NB4 (cell line): ENCODE data around the gene MTFP1.

ENCODE experiments used
- DNase-seq: peaks from one replicate; pipeline ENCODE4 v3.0.0; 2010; ENCODE audit warnings: low read depth
- H3K4me3 ChIP-seq: one replicate; pipeline ENCODE4 v1.5.1; 2011; ENCODE audit warnings: mild to moderate bottlenecking, low read depth, low read length, moderate library complexity
- CTCF ChIP-seq: IDR thresholded peaks from one replicate; pipeline ENCODE4 v1.5.1; 2012; ENCODE audit warnings: low read depth, low read length
- MAX ChIP-seq: IDR thresholded peaks from 2 replicates; pipeline ENCODE4 v1.6.1; 2011; ENCODE audit warnings: low read depth, low read length
- MYC ChIP-seq: IDR thresholded peaks from 2 replicates; pipeline ENCODE4 v1.6.1; 2011; ENCODE audit warnings: low read depth, low read length
- POLR2A ChIP-seq: IDR thresholded peaks from 2 replicates; pipeline ENCODE4 v1.6.1; 2011; ENCODE audit warnings: mild to moderate bottlenecking; ENCODE audit not compliant: insufficient read length; ENCODE audit errors: extremely low read depth

MTFP1 gene

GRCh38 chr22:30386608-30386959 is 39.0 kb upstream of the MTFP1 start:
- H3K4me3 ChIP-seq = peak overlapping the region; percentile 49
- no peak for TF ChIP-seq CTCF
- no peak for TF ChIP-seq MYC
- DNase-seq = no peak

GRCh38 chr22:30386960-30387827 is 38.4 kb upstream of the MTFP1 start, which contains the start of gene RNF215:
Gene RNF215, minus strand, starts transcription at chr22:30387411. Its CDS starts 98 bp downstream, at chr22:30387313.
- peak; percentile 78 for DNase-seq
- no peak for TF ChIP-seq MYC
- TF ChIP-seq CTCF = peak; percentile 69
- peak within 1 kb of the TSS; percentile 49 for H3K4me3 ChIP-seq

- no peak overlapping the region for H3K4me3 ChIP-seq
- DNase-seq = peak; percentile 83
- TF ChIP-seq CTCF = peak; percentile 66
- peak; percentile 71 for TF ChIP-seq MAX
- peak; percentile 68 for TF ChIP-seq MYC
- no peak for TF ChIP-seq POLR2A
Measured at GRCh38 chr22:30390974-30391691, 34.4 kb upstream of the MTFP1 start.

GRCh38 chr22:30392661-30393321 is 32.8 kb upstream of the MTFP1 start:
- H3K4me3 ChIP-seq = no peak overlapping the region

GRCh38 chr22:30393322-30393680 is 32.3 kb upstream of the MTFP1 start:
- TF ChIP-seq MAX = no peak
- TF ChIP-seq CTCF = no peak
- no peak for TF ChIP-seq MYC
- TF ChIP-seq POLR2A = no peak
- H3K4me3 ChIP-seq = no peak overlapping the region
- DNase-seq = no peak

More at GRCh38 chr22:30392661-30393321, 32.8 kb upstream of the MTFP1 start:
- peak; percentile 53 for DNase-seq
- TF ChIP-seq MAX (no peak), POLR2A (no peak), MYC (no peak), CTCF (no peak)
